ENCODE data around the gene MMP25. TPM values are rescaled to one million over a fixed set of nuclear protein-coding genes. Genes with fewer than 3 reads are reported as not detected.
"Not testable (repeated sequence)": the region's sequence is repeated elsewhere in the genome, so short reads cannot be mapped to it uniquely, and the experiment has no call there.

The MMP25 gene
- total RNA-seq, 4 donors from 2014 or later: 1.4 to 3.3 (median 2.4) TPM; not detected in 1

DNA sequence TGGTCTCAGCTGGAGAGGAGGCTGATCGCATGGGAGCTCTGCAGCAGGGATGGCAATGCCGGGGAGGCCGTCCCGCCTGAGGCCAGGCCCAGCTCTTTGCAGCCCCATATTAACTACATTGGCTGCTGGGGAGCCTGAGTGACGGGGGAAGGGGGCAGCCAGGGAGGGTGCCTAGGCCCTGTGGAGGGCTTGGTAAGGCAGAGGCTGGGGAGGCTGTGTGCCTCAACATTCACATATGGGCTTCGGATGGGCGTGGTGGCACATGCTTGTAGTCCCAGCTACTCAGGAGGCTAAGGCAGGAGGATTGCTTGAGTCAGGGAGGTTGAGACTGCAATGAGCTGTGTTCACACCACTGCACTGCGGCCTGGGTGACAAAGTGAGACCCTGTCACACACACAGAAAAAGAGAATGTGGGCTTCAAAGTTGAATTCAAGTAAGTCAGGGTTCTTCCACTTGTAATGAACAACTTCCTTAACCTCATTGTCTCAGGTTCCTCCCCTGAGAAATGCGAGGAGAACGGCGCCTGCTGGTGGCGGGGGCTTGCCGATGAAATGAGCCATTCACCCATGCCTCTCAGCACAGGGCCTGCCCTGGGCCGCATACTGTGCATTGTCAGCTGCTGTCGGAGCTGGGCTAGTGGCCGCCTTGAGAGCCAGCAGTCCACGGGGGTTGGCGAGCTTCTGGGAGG is 26.4 kb downstream of the MMP25 start:
- not testable (repeated sequence) for H3K9me3 ChIP-seq, H3K4me3 ChIP-seq, H3K27me3 ChIP-seq
- peaks cover 0 to 37% (median 20%) of the 10 kb centered on the region in 4 donors for H3K4me1 ChIP-seq
- H3K27ac ChIP-seq: peak overlapping the region in 2 of 4 donors; percentile 39 to 81
- H3K36me3 ChIP-seq: peaks cover 0 to 17% (median 0%) of the 10 kb centered on the region in 3 donors
- DNase-seq: peak in 2 of 3 donors; percentile 62 to 77
- TF ChIP-seq, protein P1, sequence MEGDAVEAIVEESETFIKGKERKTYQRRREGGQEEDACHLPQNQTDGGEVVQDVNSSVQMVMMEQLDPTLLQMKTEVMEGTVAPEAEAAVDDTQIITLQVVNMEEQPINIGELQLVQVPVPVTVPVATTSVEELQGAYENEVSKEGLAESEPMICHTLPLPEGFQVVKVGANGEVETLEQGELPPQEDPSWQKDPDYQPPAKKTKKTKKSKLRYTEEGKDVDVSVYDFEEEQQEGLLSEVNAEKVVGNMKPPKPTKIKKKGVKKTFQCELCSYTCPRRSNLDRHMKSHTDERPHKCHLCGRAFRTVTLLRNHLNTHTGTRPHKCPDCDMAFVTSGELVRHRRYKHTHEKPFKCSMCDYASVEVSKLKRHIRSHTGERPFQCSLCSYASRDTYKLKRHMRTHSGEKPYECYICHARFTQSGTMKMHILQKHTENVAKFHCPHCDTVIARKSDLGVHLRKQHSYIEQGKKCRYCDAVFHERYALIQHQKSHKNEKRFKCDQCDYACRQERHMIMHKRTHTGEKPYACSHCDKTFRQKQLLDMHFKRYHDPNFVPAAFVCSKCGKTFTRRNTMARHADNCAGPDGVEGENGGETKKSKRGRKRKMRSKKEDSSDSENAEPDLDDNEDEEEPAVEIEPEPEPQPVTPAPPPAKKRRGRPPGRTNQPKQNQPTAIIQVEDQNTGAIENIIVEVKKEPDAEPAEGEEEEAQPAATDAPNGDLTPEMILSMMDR (IDR thresholded peaks at IDR 0.05): peak in 3 of 6 experiments; percentile 14 to 17 (median 15)

DNA sequence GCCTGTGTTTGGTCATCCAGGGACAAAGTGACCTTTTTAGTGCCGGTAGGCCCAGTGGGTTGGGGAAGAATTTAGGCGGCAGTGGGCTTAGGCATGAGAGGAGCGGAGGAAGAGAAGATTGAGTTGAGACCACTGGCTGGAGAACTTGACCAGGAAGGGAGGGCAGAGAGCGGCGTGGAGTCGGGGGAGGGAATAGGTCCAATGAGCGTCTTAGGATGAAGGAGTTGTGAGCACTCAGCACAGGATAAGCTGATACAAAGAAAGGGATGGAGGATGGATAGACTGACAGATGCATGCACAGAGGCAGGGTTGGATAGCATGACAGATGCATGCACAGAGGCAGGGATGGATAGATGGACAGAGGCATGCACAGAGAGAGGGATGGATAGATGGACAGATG is 27.1 kb downstream of the MMP25 start:
- H3K4me3 ChIP-seq: no peak overlapping the region

DNA sequence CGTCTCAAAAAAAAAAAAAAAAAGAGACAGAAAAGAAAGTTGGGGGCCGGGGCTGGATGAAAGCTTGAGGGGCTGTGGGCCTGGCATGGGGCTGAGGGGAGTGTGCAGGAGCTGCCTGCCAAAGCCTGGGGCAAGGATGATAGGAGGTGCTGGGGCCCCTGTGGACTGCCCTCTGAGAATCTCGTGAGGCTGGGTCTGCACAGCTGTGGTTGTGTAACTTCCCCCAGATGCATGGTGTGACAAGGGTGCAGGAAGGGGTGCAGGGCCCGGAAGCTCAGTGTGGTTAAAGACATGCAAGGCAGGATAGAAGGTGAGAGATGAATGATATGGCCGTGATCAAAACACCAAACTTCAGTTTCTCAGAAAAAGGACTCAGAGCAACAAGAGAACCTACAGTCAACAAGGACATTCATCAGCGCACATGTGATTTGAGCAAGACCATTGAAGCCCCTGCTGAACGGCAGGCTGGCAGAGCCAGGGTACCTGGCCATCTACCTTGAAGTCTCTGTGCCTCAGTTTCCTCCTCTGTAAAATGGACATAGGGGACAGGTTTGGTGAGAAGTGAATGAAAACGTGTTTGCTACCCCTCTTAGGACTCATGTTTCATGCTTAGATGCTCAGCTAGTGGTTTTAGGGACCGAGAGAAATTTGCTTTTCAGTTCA is 28.6 kb downstream of the MMP25 start:
- H3K27ac ChIP-seq: peak overlapping the region; percentile 70 to 81 (median 78)
- TF ChIP-seq, protein P1 (IDR thresholded peaks at IDR 0.05): no peak
- TF ChIP-seq POLR2A (IDR thresholded peaks at IDR 0.05): peak in 1 of 2 donors; percentile 13
- peaks cover 0 to 42% (median 19%) of the 10 kb centered on the region in 4 donors for H3K4me1 ChIP-seq
- no peaks in the 10 kb centered on the region for H3K36me3 ChIP-seq
- DNase-seq: peak in 2 of 3 donors; percentile 94
- peaks cover 0 to 4% (median 0%) of the 10 kb centered on the region in 4 donors for H3K9me3 ChIP-seq
- H3K4me3 ChIP-seq: peak overlapping the region in 1 of 4 donors; percentile 15
- no peaks in the 10 kb centered on the region for H3K27me3 ChIP-seq

More for the DNA sequence above, 27.1 kb downstream of the MMP25 start:
- Histone ChIP-seq H3K27me3 (no peaks in the 10 kb centered on the region), H3K4me1 (peaks cover 0 to 42% (median 19%) of the 10 kb centered on the region in 4 donors), H3K36me3 (peaks cover 0 to 10% (median 0%) of the 10 kb centered on the region in 3 donors), H3K9me3 (peaks cover 0 to 4% (median 0%) of the 10 kb centered on the region in 4 donors), H3K27ac (peak overlapping the region in 2 of 4 donors; percentile 57 to 81)
- no peak for TF ChIP-seq POLR2A (IDR thresholded peaks at IDR 0.05)
- TF ChIP-seq, protein P1 (IDR thresholded peaks at IDR 0.05): no peak
- DNase-seq: no peak

DNA sequence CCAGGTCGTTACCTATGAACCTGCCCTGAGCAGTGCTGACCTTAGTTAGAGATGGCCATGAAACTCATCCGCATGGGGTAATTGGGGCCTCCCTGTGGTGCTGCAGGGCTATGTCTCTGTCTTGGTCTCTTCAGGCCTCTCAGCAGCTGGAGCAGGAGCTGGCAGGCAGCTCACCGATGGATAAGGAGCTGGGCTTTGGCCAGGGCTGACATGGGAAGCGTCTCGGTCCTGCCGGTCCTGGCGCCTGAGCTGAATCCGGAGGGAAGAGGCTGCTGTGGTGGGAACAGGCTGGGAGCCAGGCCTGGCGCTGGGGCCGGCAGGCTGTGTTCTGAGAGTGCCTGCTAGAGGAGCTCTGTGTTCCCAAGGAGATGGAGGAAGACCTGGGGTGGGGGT is 29.2 kb downstream of the MMP25 start:
- H3K9me3 ChIP-seq: peaks cover 0 to 4% (median 0%) of the 10 kb centered on the region in 4 donors
- no peak for DNase-seq
- no peaks in the 10 kb centered on the region for H3K36me3 ChIP-seq
- H3K27ac ChIP-seq: peak overlapping the region; percentile 70 to 81 (median 78)
- TF ChIP-seq, protein P1 (IDR thresholded peaks at IDR 0.05): no peak
- no peak for TF ChIP-seq POLR2A (IDR thresholded peaks at IDR 0.05)
- H3K27me3 ChIP-seq: no peaks in the 10 kb centered on the region
- H3K4me3 ChIP-seq: peak overlapping the region in 1 of 4 donors; percentile 15
- H3K4me1 ChIP-seq: peaks cover 0 to 42% (median 19%) of the 10 kb centered on the region in 4 donors

DNA sequence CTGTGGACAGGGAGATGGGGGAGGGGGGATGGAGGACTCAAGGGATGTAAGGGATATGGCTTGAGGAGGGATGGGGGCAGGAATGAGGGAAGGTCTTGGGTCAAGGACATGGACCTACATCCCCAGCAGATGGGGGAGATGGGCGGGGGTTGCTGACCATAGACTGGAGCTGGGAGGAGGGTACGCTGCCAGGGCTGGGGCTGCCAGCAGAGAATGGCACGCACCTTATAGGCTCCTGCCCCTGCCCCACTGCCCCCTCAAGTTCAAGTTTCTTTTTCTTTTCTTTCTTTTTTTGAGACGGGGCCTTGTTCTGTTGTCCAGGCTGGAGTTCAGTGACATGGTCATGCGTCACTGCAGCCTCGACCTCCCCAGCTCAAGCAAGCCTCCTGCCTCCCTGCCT is 29.6 kb downstream of the MMP25 start:
- H3K27ac ChIP-seq: peak overlapping the region; percentile 70 to 81 (median 78)

DNA sequence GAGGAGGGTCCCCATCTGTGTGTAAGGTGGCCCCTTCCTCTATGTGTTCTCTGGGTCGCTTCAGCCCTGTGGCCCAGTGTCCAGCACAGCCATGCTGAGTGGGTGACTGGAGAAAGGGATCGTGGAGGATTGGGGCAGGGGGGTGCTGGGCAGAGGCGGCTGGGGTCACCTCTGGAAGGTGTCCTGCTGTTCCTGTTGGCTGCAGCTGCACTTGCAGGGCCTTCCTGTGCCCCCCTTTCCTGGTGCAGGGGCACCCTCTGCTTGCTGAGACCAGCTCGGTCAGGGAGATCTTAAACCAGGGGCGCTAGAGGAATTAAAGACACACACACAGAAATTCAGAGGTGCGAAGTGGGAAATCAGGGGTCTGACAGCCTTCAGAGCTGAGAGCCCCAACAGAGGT is 30.2 kb downstream of the MMP25 start:
- no peak for TF ChIP-seq POLR2A (IDR thresholded peaks at IDR 0.05)
- TF ChIP-seq, protein P1 (IDR thresholded peaks at IDR 0.05): no peak
- peak overlapping the region in 1 of 4 donors; percentile 22 for H3K4me3 ChIP-seq
- H3K9me3 ChIP-seq: peaks cover 0 to 4% (median 0%) of the 10 kb centered on the region in 4 donors
- peaks cover 0 to 42% (median 19%) of the 10 kb centered on the region in 4 donors for H3K4me1 ChIP-seq
- peak overlapping the region; percentile 70 to 81 (median 78) for H3K27ac ChIP-seq
- H3K27me3 ChIP-seq: no peaks in the 10 kb centered on the region
- no peaks in the 10 kb centered on the region for H3K36me3 ChIP-seq
- peak in 1 of 3 donors; percentile 47 for DNase-seq

More for the DNA sequence above, 29.6 kb downstream of the MMP25 start:
- not testable (repeated sequence) for H3K9me3 ChIP-seq, H3K36me3 ChIP-seq, H3K4me3 ChIP-seq, H3K27me3 ChIP-seq, DNase-seq
- H3K4me1 ChIP-seq: peaks cover 0 to 42% (median 19%) of the 10 kb centered on the region in 4 donors

Data from Peyer's patch (tissue), 4 donors.